Measurements from ENCODE around the gene MAP4K4. TPM values are rescaled to one million over a fixed set of nuclear protein-coding genes. Genes with fewer than 3 reads are reported as not detected.
A peak's percentile ranks its signal among the peaks of the same experiment; 100 is the strongest.

Gene MAP4K4
- total RNA-seq, 1 experiment from 2014 or later = 132 TPM

DNA sequence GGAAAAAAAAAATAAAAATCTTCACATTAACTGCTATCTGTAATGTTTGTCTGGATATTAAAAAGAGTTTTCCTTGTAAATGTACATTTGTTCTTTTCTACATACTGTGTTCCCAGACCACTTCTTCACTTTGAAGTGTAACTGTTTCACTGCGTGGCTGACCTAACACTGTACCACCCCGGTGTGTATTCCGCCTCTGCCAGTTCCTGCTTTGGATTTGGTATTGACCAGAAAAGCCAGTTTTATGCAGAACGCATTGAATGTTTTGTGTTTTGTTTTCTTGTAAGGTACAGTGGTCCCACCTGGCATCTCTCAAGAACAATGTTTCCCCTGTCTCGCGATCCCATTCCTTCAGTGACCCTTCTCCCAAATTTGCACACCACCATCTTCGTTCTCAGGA, 166.0 kb downstream of the MAP4K4 start:
- TF ChIP-seq, protein P1, sequence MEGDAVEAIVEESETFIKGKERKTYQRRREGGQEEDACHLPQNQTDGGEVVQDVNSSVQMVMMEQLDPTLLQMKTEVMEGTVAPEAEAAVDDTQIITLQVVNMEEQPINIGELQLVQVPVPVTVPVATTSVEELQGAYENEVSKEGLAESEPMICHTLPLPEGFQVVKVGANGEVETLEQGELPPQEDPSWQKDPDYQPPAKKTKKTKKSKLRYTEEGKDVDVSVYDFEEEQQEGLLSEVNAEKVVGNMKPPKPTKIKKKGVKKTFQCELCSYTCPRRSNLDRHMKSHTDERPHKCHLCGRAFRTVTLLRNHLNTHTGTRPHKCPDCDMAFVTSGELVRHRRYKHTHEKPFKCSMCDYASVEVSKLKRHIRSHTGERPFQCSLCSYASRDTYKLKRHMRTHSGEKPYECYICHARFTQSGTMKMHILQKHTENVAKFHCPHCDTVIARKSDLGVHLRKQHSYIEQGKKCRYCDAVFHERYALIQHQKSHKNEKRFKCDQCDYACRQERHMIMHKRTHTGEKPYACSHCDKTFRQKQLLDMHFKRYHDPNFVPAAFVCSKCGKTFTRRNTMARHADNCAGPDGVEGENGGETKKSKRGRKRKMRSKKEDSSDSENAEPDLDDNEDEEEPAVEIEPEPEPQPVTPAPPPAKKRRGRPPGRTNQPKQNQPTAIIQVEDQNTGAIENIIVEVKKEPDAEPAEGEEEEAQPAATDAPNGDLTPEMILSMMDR (conservative IDR thresholded peaks at IDR 0.05) = no peak
- Mint-ChIP-seq H3K36me3 (ENCODE audit: insufficient read depth in 1 of 3, low read depth in 3 of 3) (peaks cover 29 to 77% (median 72%) of the 10 kb centered on the region in 3 experiments; a peak in 6 of 7 replicates), H3K4me1 (no peaks in the 10 kb centered on the region), H3K27me3 (ENCODE audit: low read depth) (no peaks in the 10 kb centered on the region), H3K4me3 (no peak overlapping the region), H3K9me3 (no peaks in the 10 kb centered on the region), H3K27ac (peak overlapping the region; percentile 6 to 20 (median 7); a peak in 2 of 7 replicates)
- no peak overlapping the region for H3K4ac ChIP-seq (ENCODE audit: low read depth, low read length)
- no peak overlapping the region for H3K18ac ChIP-seq (ENCODE audit: insufficient read length, low read depth, low read length)
- H2BK15ac ChIP-seq (ENCODE audit: low read depth, low read length) = no peak overlapping the region
- H3K79me1 ChIP-seq (ENCODE audit: insufficient read depth, low read depth, low read length, poor library complexity, severe bottlenecking) = no peaks in the 10 kb centered on the region
- H4K20me1 ChIP-seq (ENCODE audit: control insufficient read depth, insufficient read depth, insufficient read length) = no peaks in the 10 kb centered on the region
- DNase-seq = no peak
- H3K27me3 ChIP-seq (ENCODE audit: insufficient read depth, low read length) = no peaks in the 10 kb centered on the region
- no peak overlapping the region for H3K4me2 ChIP-seq (ENCODE audit: insufficient read depth, insufficient read length, low read length)
- no peak overlapping the region for H3T11ph ChIP-seq (ENCODE audit: low read length)
- H3K9me3 ChIP-seq (ENCODE audit: control insufficient read depth, low read depth, low read length) = no peaks in the 10 kb centered on the region
- no CpG with 5 or more reads among the region's 7 CpGs for WGBS (ENCODE audit: extremely low coverage, insufficient read length, low lambda C conversion rate)
- no peak overlapping the region for H2BK20ac ChIP-seq (ENCODE audit: low read depth, low read length, poor library complexity, severe bottlenecking)
- no peak overlapping the region for H2BK12ac ChIP-seq (ENCODE audit: insufficient read length, low read depth, low read length)
- H3K23me2 ChIP-seq (ENCODE audit: insufficient read length, low read depth, low read length, poor library complexity, severe bottlenecking) = no peaks in the 10 kb centered on the region
- H4K5ac ChIP-seq (ENCODE audit: insufficient read length, low read depth, low read length) = no peak overlapping the region
- no peak overlapping the region for H3K23ac ChIP-seq (ENCODE audit: insufficient read length, low read depth, low read length)
- H2BK120ac ChIP-seq (ENCODE audit: low read depth, low read length, poor library complexity, severe bottlenecking) = no peak overlapping the region
- no peaks in the 10 kb centered on the region for H3K4me1 ChIP-seq (ENCODE audit: insufficient read depth, low read length)
- H2AK5ac ChIP-seq (ENCODE audit: insufficient read length, low read length) = no peak overlapping the region
- H4K91ac ChIP-seq (ENCODE audit: insufficient read length, low read depth, low read length) = no peak overlapping the region
- no peak overlapping the region for H3K56ac ChIP-seq (ENCODE audit: insufficient read length, low read depth, low read length)
- H3K14ac ChIP-seq (ENCODE audit: insufficient read depth, low read length) = no peak overlapping the region
- H2BK5ac ChIP-seq (ENCODE audit: insufficient read length, low read length) = no peak overlapping the region
- no peaks in the 10 kb centered on the region for H3K79me2 ChIP-seq (ENCODE audit: insufficient read depth, low read length)
- no peak overlapping the region for H3K9ac ChIP-seq (ENCODE audit: extremely low read depth, insufficient read length, low read length)
- H4K8ac ChIP-seq (replicated peaks; ENCODE audit: insufficient read length, low read depth, low read length) = no peak overlapping the region
- no peak overlapping the region for H3K27ac ChIP-seq (ENCODE audit: insufficient read length, low read depth, low read length)
- no peak overlapping the region for H2AFZ ChIP-seq (ENCODE audit: low read length)

Measured in H9 (cell line).